Stimulated activated CD8-positive, alpha-beta memory T cell treated with anti-CD3 and anti-CD28 coated beads, Interleukin-7, amount 100 ng/mL, for 24 hours (primary cell): ENCODE data around the gene GPR89A.
"Not testable (repeated sequence)": the region's sequence is repeated elsewhere in the genome, so short reads cannot be mapped to it uniquely, and the experiment has no call there.

Experiments used
- DNase-seq: peaks from one replicate; pipeline ENCODE4 v3.0.0-alpha.2; 2020; ENCODE audit warnings: low read depth

GPR89A gene

DNA sequence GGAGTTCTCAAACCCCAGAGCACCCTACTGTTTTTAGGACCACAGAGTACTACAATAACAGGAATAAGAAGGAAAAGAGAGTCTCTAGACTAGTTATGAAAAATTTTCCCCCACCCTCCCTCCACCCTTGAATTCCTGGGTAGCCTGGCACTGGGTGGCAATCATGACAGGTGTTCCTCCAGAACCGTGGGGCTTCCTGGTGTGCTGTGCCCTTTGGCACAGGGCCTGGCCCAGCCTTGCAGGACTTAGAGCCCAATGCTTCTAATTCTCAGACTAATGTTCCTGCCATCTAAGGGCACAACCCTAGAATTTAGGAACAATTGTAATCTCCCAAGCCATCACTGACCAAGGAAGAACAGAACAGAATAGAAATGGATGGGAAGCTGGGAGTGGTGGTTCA lies 110.0 kb downstream of the GPR89A start:
- no peak for DNase-seq

GRCh38 chr1:145718465-145718864 lies 110.7 kb downstream of the GPR89A start:
- DNase-seq, result not testable (repeated sequence)

GRCh38 chr1:145719230-145720079 lies 111.7 kb downstream of the GPR89A start, which contains the start of gene CD160:
Gene CD160, plus strand, starts transcription at chr1:145719499. Its CDS starts 8,829 bp downstream, at chr1:145728328.
- DNase-seq, result no peak
